B cell (primary cell): Measurements from ENCODE around the gene HTR1D. TPM values are rescaled to one million over a fixed set of nuclear protein-coding genes. Genes with fewer than 3 reads are reported as not detected.
"Not testable (repeated sequence)": the region's sequence is repeated elsewhere in the genome, so short reads cannot be mapped to it uniquely, and the experiment has no call there.

ENCODE experiments used
- ATAC-seq: fragments of 200-7000 bp; cut with Tn5 transposase; one replicate; pipeline ENCODE4 v1.10.0; 2021; ENCODE audit warnings: low read depth, mild to moderate bottlenecking, moderate number of reproducible peaks, moderate library complexity
- CTCF ChIA-PET: fragments of 350-600 bp; sonication (Branson Sonifier 250); formaldehyde crosslinking; loops from one replicate; lab custom pipeline; 2021; ENCODE audit warnings: antibody characterized with exemption, inconsistent platforms; lab: Charles Lee
- POLR2A ChIA-PET: fragments of 350-600 bp; sonication (Branson Sonifier 250); formaldehyde crosslinking; loops from one replicate; lab custom pipeline; 2021; ENCODE audit warnings: antibody characterized with exemption; lab: Charles Lee
- DNase-seq: peaks from one replicate; pipeline ENCODE4 v3.0.0; 2013
- H2AFZ ChIP-seq: 2 replicates; pipeline ENCODE4 v1.6.1; 2012; ENCODE audit warnings: mild to moderate bottlenecking, low read depth, low read length; ENCODE audit not compliant: insufficient read depth, poor library complexity, severe bottlenecking
- H3K27ac ChIP-seq, 2 donors: 1 replicate in 1 of 2; 2 replicates in 1 of 2; pipeline ENCODE4 v1.5.1; 2012 to 2013; ENCODE audit warnings: low read length in 2 of 2, mild to moderate bottlenecking in 2 of 2, moderate library complexity in 1 of 2
- H3K27me3 ChIP-seq, 4 experiments: fragments of 200-600 bp in 1 of 4; sonication (generic) in 1 of 4; replicated peaks in 1 of 4; 1 replicate in 2 of 4; 2 replicates in 2 of 4; pipeline versions ENCODE4 v1.6.1 to v1.7.0; 2013 to 2016; ENCODE audit warnings: low read length in 3 of 4, mild to moderate bottlenecking in 2 of 4, mixed read lengths in 1 of 4, moderate library complexity in 1 of 4; ENCODE audit not compliant: insufficient read depth in 4 of 4, control insufficient read depth in 3 of 4; ENCODE audit errors: control extremely low read depth in 1 of 4
- H3K36me3 ChIP-seq, 2 experiments: replicated peaks in 1 of 2; 1 replicate in 1 of 2; 2 replicates in 1 of 2; pipeline versions ENCODE4 v1.6.1 to v1.7.1; 2013; ENCODE audit warnings: low read length in 1 of 2; ENCODE audit not compliant: insufficient read depth in 2 of 2, control insufficient read depth in 1 of 2; ENCODE audit errors: control extremely low read depth in 1 of 2, extremely low read depth in 1 of 2
- H3K4me1 ChIP-seq, 2 donors: fragments of 200-600 bp in 1 of 2; sonication (generic) in 1 of 2; 1 replicate in 1 of 2; 2 replicates in 1 of 2; pipeline versions ENCODE4 v1.5.1 to v1.6.1; 2013 to 2017; ENCODE audit warnings: low read length in 2 of 2; ENCODE audit not compliant: control insufficient read depth in 2 of 2, insufficient read depth in 2 of 2
- H3K4me2 ChIP-seq: replicated peaks from 2 replicates; pipeline ENCODE3; 2012; ENCODE audit warnings: mild to moderate bottlenecking, low read depth, low read length; ENCODE audit not compliant: poor library complexity, severe bottlenecking
- H3K4me3 ChIP-seq, 5 experiments: fragments of 200-600 bp in 1 of 5; sonication (generic) in 1 of 5; 1 replicate in 3 of 5; 2 replicates in 2 of 5; pipeline versions ENCODE4 v1.5.1 to v1.7.0; 2011 to 2016; ENCODE audit warnings: low read length in 4 of 5, mild to moderate bottlenecking in 4 of 5, low read depth in 2 of 5, control low read depth in 1 of 5, moderate library complexity in 1 of 5; ENCODE audit not compliant: insufficient read depth in 1 of 5; ENCODE audit errors: control extremely low read depth in 1 of 5, extremely low read depth in 1 of 5
- H3K79me2 ChIP-seq: fragments of 200-600 bp; sonication (generic); one replicate; pipeline ENCODE4 v1.6.0; 2016; ENCODE audit warnings: low read length; ENCODE audit not compliant: control insufficient read depth, insufficient read depth
- H3K9ac ChIP-seq: fragments of 200-600 bp; sonication (generic); 2 replicates; pipeline ENCODE4 v1.6.1; 2017; ENCODE audit warnings: mild to moderate bottlenecking, low read length, moderate library complexity
- H3K9me3 ChIP-seq, 3 donors: one replicate each; pipeline versions ENCODE4 v1.6.1 to v1.7.1; 2013; ENCODE audit warnings: low read length in 2 of 3; ENCODE audit not compliant: control insufficient read depth in 2 of 3, insufficient read depth in 1 of 3; ENCODE audit errors: control extremely low read depth in 1 of 3
- H4K20me1 ChIP-seq: 2 replicates; pipeline ENCODE4 v1.6.0; 2012; ENCODE audit warnings: mild to moderate bottlenecking, low read length; ENCODE audit not compliant: insufficient read depth, control insufficient read depth, poor library complexity, severe bottlenecking
- H3K27ac Mint-ChIP-seq: one replicate; pipeline ENCODE4 v1.8.0; 2021; ENCODE audit warnings: mixed read lengths
- H3K27me3 Mint-ChIP-seq: one replicate; pipeline ENCODE4 v1.8.0; 2021; ENCODE audit warnings: mixed read lengths
- H3K4me1 Mint-ChIP-seq: one replicate; pipeline ENCODE4 v1.8.0; 2021; ENCODE audit warnings: mixed read lengths
- H3K4me3 Mint-ChIP-seq: one replicate; pipeline ENCODE4 v1.8.0; 2021; ENCODE audit warnings: mixed read lengths
- H3K9me3 Mint-ChIP-seq: one replicate; pipeline ENCODE4 v1.8.0; 2022; ENCODE audit warnings: mixed read lengths; ENCODE audit not compliant: insufficient read depth
- CTCF ChIP-seq: fragments of 200-600 bp; IDR thresholded peaks from one replicate; pipeline ENCODE4 v1.8.0; 2022; ENCODE audit warnings: antibody characterized with exemption, mild to moderate bottlenecking
- EZH2 ChIP-seq: IDR thresholded peaks from 2 replicates; pipeline ENCODE4 v1.6.1; 2012; ENCODE audit warnings: borderline replicate concordance, low read depth, mild to moderate bottlenecking, moderate library complexity, low read length; ENCODE audit not compliant: insufficient read depth, poor library complexity, severe bottlenecking
- WGBS: methylation state at CpG from one replicate; pipeline ENCODE4 v1.1.5; 2013; ENCODE audit warnings: missing lambda C conversion rate; ENCODE audit not compliant: insufficient coverage; 5-methylcytosine and 5-hydroxymethylcytosine counted together
- intact Hi-C: fragments of 100-400 bp; cut with micrococcal nuclease; formaldehyde crosslinking; loops from one replicate; pipeline ENCODE4 v1.10.0; 2022
- polyA plus RNA-seq: library from polyadenylated mRNA; depleted of rRNA; stranded (reverse); fragments of >200 nt; gene quantifications from 2 replicates; pipeline ENCODE4 v1.2.3, GENCODE V29; 2012
- total RNA-seq, 2 donors: library from RNA; stranded (reverse); fragments of 120-200 nt in 1 of 2; gene quantifications; 1 replicate in 1 of 2; 2 replicates in 1 of 2; pipeline versions ENCODE4 v1.2.3 to v1.2.4, GENCODE V29; 2013 to 2022

Gene HTR1D
- total and polyA plus RNA-seq, 2 donors (not counting 1 experiment from before 2014, with no cell fraction given): not detected

- ATAC-seq, H3K9ac ChIP-seq, intact Hi-C loops, H3K27ac ChIP-seq, H3K9me3 Mint-ChIP-seq, H3K27ac Mint-ChIP-seq, DNase-seq, H2AFZ ChIP-seq, H3K79me2 ChIP-seq, H3K4me1 Mint-ChIP-seq, CTCF ChIA-PET, H3K4me3 Mint-ChIP-seq, H3K4me3 ChIP-seq, H4K20me1 ChIP-seq, H3K4me2 ChIP-seq, POLR2A ChIA-PET, H3K36me3 ChIP-seq, H3K4me1 ChIP-seq, H3K9me3 ChIP-seq: not testable (repeated sequence)
- WGBS: 25% methylated on average over 1 of the region's 1 CpG
- peaks cover 0 to 23% (median 3%) of the 10 kb centered on the region in 4 experiments for H3K27me3 ChIP-seq
- peaks cover 64% of the 10 kb centered on the region for H3K27me3 Mint-ChIP-seq
These were observed 6.2 kb upstream of the HTR1D start for GRCh38 chr1:23223490-23223951.

- H3K4me1 Mint-ChIP-seq: peaks cover 2% of the 10 kb centered on the region
- Histone ChIP-seq H2AFZ (no peak overlapping the region), H3K36me3 (no peaks in the 10 kb centered on the region), H4K20me1 (no peaks in the 10 kb centered on the region), H3K4me2 (no peak overlapping the region), H3K4me3 (no peak overlapping the region), H3K79me2 (no peaks in the 10 kb centered on the region), H3K9ac (no peak overlapping the region), H3K27me3 (peaks cover 0 to 29% (median 5%) of the 10 kb centered on the region in 4 experiments), H3K4me1 (peaks cover under 1% of the 10 kb centered on the region in 2 donors), H3K9me3 (peaks cover 0 to 9% (median 0%) of the 10 kb centered on the region in 3 donors), H3K27ac (no peak overlapping the region)
- peaks cover 5% of the 10 kb centered on the region for H3K9me3 Mint-ChIP-seq
- CTCF ChIA-PET: no interaction called here
- no peak overlapping the region for H3K4me3 Mint-ChIP-seq
- TF ChIP-seq CTCF: no peak
- TF ChIP-seq EZH2: no peak
- WGBS: 43% methylated on average over 1 of the region's 3 CpGs
- H3K27ac Mint-ChIP-seq: no peak overlapping the region
- H3K27me3 Mint-ChIP-seq: peaks cover 65% of the 10 kb centered on the region
- POLR2A ChIA-PET: no interaction called here
- DNase-seq: no peak
- ATAC-seq: no peak
- intact Hi-C loops: no loop called here
These were observed 5.4 kb upstream of the HTR1D start for GRCh38 chr1:23222742-23223141.
